GM21529 (cell line): Measurements from ENCODE around the gene TRPC3.

ENCODE experiments used
- ATAC-seq: cut with Tn5 transposase; IDR thresholded peaks from one replicate; pipeline ENCODE4 v1.9.1; 2021; ENCODE audit not compliant: unreplicated experiment

TRPC3 gene

GRCh38 chr4:121877041-121877773 is 74.7 kb downstream of the TRPC3 start:
- ATAC-seq: no peak

- no peak for ATAC-seq
These were observed 75.8 kb downstream of the TRPC3 start for GRCh38 chr4:121876070-121876469.

- ATAC-seq: no peak
These were observed 76.2 kb downstream of the TRPC3 start for GRCh38 chr4:121875652-121876051.

GRCh38 chr4:121873604-121874003 is 78.3 kb downstream of the TRPC3 start:
- ATAC-seq: no peak

GRCh38 chr4:121869841-121870822 is 81.7 kb downstream of the TRPC3 start, which contains the start of gene BBS7:
TSS of gene BBS7 (minus strand) at chr4:121870474. CDS start at chr4:121870313, 161 bp downstream.
- ATAC-seq: peak; percentile 99

- no peak for ATAC-seq
These were observed 88.1 kb downstream of the TRPC3 start for GRCh38 chr4:121863799-121864198.

- ATAC-seq: no peak
These were observed 90.4 kb downstream of the TRPC3 start for GRCh38 chr4:121861426-121861825.

- ATAC-seq: no peak
These were observed 91.7 kb downstream of the TRPC3 start for GRCh38 chr4:121860121-121860520.

- ATAC-seq: no peak
These were observed 100.5 kb downstream of the TRPC3 start for GRCh38 chr4:121851354-121851753.

GRCh38 chr4:121846662-121847061 is 105.2 kb downstream of the TRPC3 start:
- no peak for ATAC-seq

GRCh38 chr4:121842862-121843261 is 109.0 kb downstream of the TRPC3 start:
- no peak for ATAC-seq

- ATAC-seq: no peak
These were observed 113.7 kb downstream of the TRPC3 start for GRCh38 chr4:121838136-121838535.

GRCh38 chr4:121829511-121829910 is 122.3 kb downstream of the TRPC3 start:
- ATAC-seq: no peak
